ENCODE measurements around the gene ETHE1. TPM values are rescaled to one million over a fixed set of nuclear protein-coding genes. Genes with fewer than 3 reads are reported as not detected.
A peak's percentile ranks its signal among the peaks of the same experiment; 100 is the strongest.
"Not testable (repeated sequence)": the region's sequence is repeated elsewhere in the genome, so short reads cannot be mapped to it uniquely, and the experiment has no call there.

Gene ETHE1
- total RNA-seq, 3 donors from 2014 or later: 41.6 to 70.1 (median 59.4) TPM

- intact Hi-C loops (cut with DNase I; ENCODE audit: low total_unique reads): no loop called here
- Histone ChIP-seq H3K9me3 (no peaks in the 10 kb centered on the region), H3K27me3 (no peaks in the 10 kb centered on the region), H3K27ac (peak overlapping the region; percentile 93 to 95), H3K4me1 (peaks cover 4 to 8% of the 10 kb centered on the region in 2 donors), H3K36me3 (no peaks in the 10 kb centered on the region), H3K4me3 (peak overlapping the region; percentile 73 to 86 (median 85))
- DNase-seq (ENCODE audit: low spot score in 2 of 2): peak in 1 of 2 donors; percentile 35
- no peak for TF ChIP-seq POLR2AphosphoS5 (IDR thresholded peaks at IDR 0.05)
- no peak for TF ChIP-seq POLR2A (IDR thresholded peaks at IDR 0.05)
Measured at GRCh38 chr19:43525836-43526771, 897 bp downstream of the ETHE1 start.

GRCh38 chr19:43524922-43525835 lies 1.8 kb downstream of the ETHE1 start:
- intact Hi-C loops (cut with DNase I; ENCODE audit: low total_unique reads): no loop called here
- peak overlapping the region; percentile 73 to 86 (median 85) for H3K4me3 ChIP-seq
- H3K27ac ChIP-seq: peak overlapping the region; percentile 93 to 95
- H3K27me3 ChIP-seq: no peaks in the 10 kb centered on the region
- no peaks in the 10 kb centered on the region for H3K9me3 ChIP-seq
- peak; percentile 62 to 78 for DNase-seq (ENCODE audit: low spot score in 2 of 2)
- peaks cover 4 to 8% of the 10 kb centered on the region in 2 donors for H3K4me1 ChIP-seq
- no peaks in the 10 kb centered on the region for H3K36me3 ChIP-seq
- TF ChIP-seq CTCF (IDR thresholded peaks at IDR 0.05): no peak
- TF ChIP-seq POLR2A (IDR thresholded peaks at IDR 0.05): no peak
- TF ChIP-seq POLR2AphosphoS5 (IDR thresholded peaks at IDR 0.05): peak; percentile 18 to 65 (median 64)

GRCh38 chr19:43523696-43524095 lies 3.3 kb downstream of the ETHE1 start:
- intact Hi-C loops (cut with DNase I; ENCODE audit: low total_unique reads); H3K9me3 ChIP-seq; DNase-seq (ENCODE audit: low spot score in 2 of 2); H3K4me3 ChIP-seq; H3K4me1 ChIP-seq; H3K36me3 ChIP-seq; H3K27me3 ChIP-seq: not testable (repeated sequence)
- H3K27ac ChIP-seq: peak overlapping the region; percentile 67 to 95

- TF ChIP-seq POLR2A (IDR thresholded peaks at IDR 0.05) (no peak), POLR2AphosphoS5 (IDR thresholded peaks at IDR 0.05) (peak in 1 of 3 donors; percentile 18)
- H3K4me3 ChIP-seq: no peak overlapping the region
- peak in 1 of 2 donors; percentile 33 for DNase-seq (ENCODE audit: low spot score in 2 of 2)
- H3K27me3 ChIP-seq: no peaks in the 10 kb centered on the region
- intact Hi-C loops (cut with DNase I; ENCODE audit: low total_unique reads): no loop called here
- peaks cover 4 to 8% of the 10 kb centered on the region in 2 donors for H3K4me1 ChIP-seq
- no peaks in the 10 kb centered on the region for H3K9me3 ChIP-seq
- H3K27ac ChIP-seq: peak overlapping the region; percentile 67 to 95
- H3K36me3 ChIP-seq: no peaks in the 10 kb centered on the region
Measured at GRCh38 chr19:43522929-43523328, 4.1 kb downstream of the ETHE1 start.

GRCh38 chr19:43519436-43520088 lies 7.4 kb downstream of the ETHE1 start:
- Histone ChIP-seq H3K9me3 (no peaks in the 10 kb centered on the region), H3K4me1 (peaks cover 2 to 3% of the 10 kb centered on the region in 2 donors), H3K27ac (no peak overlapping the region), H3K27me3 (no peaks in the 10 kb centered on the region), H3K4me3 (no peak overlapping the region), H3K36me3 (no peaks in the 10 kb centered on the region)
- TF ChIP-seq POLR2AphosphoS5 (IDR thresholded peaks at IDR 0.05) (no peak), CTCF (IDR thresholded peaks at IDR 0.05) (peak; percentile 56 to 93 (median 92)), POLR2A (IDR thresholded peaks at IDR 0.05) (no peak)
- peak in 1 of 2 donors; percentile 58 for DNase-seq (ENCODE audit: low spot score in 2 of 2)
- intact Hi-C loops (cut with DNase I; ENCODE audit: low total_unique reads): loop anchor here (5.0 kb wide), 1 partner anchor 62 kb away; no protein-coding TSS in a partner anchor

GRCh38 chr19:43518051-43518450 lies 8.9 kb downstream of the ETHE1 start:
- TF ChIP-seq POLR2AphosphoS5 (IDR thresholded peaks at IDR 0.05): no peak
- TF ChIP-seq CTCF (IDR thresholded peaks at IDR 0.05): no peak
- TF ChIP-seq POLR2A (IDR thresholded peaks at IDR 0.05): no peak
- H3K4me3 ChIP-seq: no peak overlapping the region
- H3K4me1 ChIP-seq: no peaks in the 10 kb centered on the region
- no peaks in the 10 kb centered on the region for H3K36me3 ChIP-seq
- no peaks in the 10 kb centered on the region for H3K27me3 ChIP-seq
- no peak overlapping the region for H3K27ac ChIP-seq
- no peaks in the 10 kb centered on the region for H3K9me3 ChIP-seq
- no peak for DNase-seq (ENCODE audit: low spot score in 2 of 2)
- intact Hi-C loops (cut with DNase I; ENCODE audit: low total_unique reads): loop anchor here (5.0 kb wide), 1 partner anchor 61 kb away; no protein-coding TSS in a partner anchor

- H3K27me3 ChIP-seq; H3K4me1 ChIP-seq; intact Hi-C loops (cut with DNase I; ENCODE audit: low total_unique reads); H3K27ac ChIP-seq; H3K36me3 ChIP-seq; H3K9me3 ChIP-seq; H3K4me3 ChIP-seq; DNase-seq (ENCODE audit: low spot score in 2 of 2): not testable (repeated sequence)
Measured at GRCh38 chr19:43512399-43512798, 14.6 kb downstream of the ETHE1 start.

Measured in breast epithelium (tissue), 4 donors.